H1 (cell line): ENCODE results near the gene CD151. TPM values are rescaled to one million over a fixed set of nuclear protein-coding genes. Genes with fewer than 3 reads are reported as not detected.

Experiments
- CTCF ChIA-PET: fragments of 300-600 bp; sonication (Branson Sonifier 250); formaldehyde crosslinking; loops from one replicate; lab custom pipeline; 2021; ENCODE audit not compliant: partially characterized antibody; lab: Charles Lee
- POLR2A ChIA-PET: fragments of 300-600 bp; sonication (Branson Sonifier 250); formaldehyde crosslinking; loops from one replicate; lab custom pipeline; 2021; ENCODE audit warnings: inconsistent platforms; ENCODE audit not compliant: partially characterized antibody; lab: Charles Lee
- DNase-seq, 2 experiments: peaks; one replicate each; pipeline versions ENCODE4 v3.0.0 to v3.0.0-alpha.2; 2010 to 2022; ENCODE audit warnings: low spot score in 2 of 2, low read depth in 1 of 2, mixed read lengths in 1 of 2
- FAIRE-seq: peaks from 2 replicates; lab custom pipeline; 2011; peaks lifted over from hg19 to GRCh38; lab: Jason Lieb, UNC
- H2AFZ ChIP-seq: 2 replicates; pipeline ENCODE4 v1.8.1; 2012; ENCODE audit warnings: low read length, inconsistent platforms
- H2AK5ac ChIP-seq: 2 replicates; pipeline ENCODE4 v1.6.1; 2013; ENCODE audit warnings: low read depth, low read length
- H2BK120ac ChIP-seq: replicated peaks from 2 replicates; pipeline ENCODE3; 2013; ENCODE audit warnings: low read depth, low read length, inconsistent platforms
- H2BK12ac ChIP-seq: 2 replicates; pipeline ENCODE4 v1.6.1; 2013; ENCODE audit warnings: low read depth, low read length
- H2BK15ac ChIP-seq: 2 replicates; pipeline ENCODE4 v1.6.1; 2013; ENCODE audit warnings: low read length
- H2BK20ac ChIP-seq: 2 replicates; pipeline ENCODE4 v1.6.1; 2013; ENCODE audit warnings: low read length
- H2BK5ac ChIP-seq: 2 replicates; pipeline ENCODE4 v1.6.1; 2013; ENCODE audit warnings: low read depth, low read length
- H3K14ac ChIP-seq: 2 replicates; pipeline ENCODE4 v1.6.1; 2013; ENCODE audit warnings: inconsistent platforms; ENCODE audit not compliant: insufficient read length
- H3K18ac ChIP-seq: 2 replicates; pipeline ENCODE4 v1.6.1; 2013; ENCODE audit warnings: low read length; ENCODE audit errors: extremely low read depth
- H3K23ac ChIP-seq: 2 replicates; pipeline ENCODE4 v1.6.1; 2013; ENCODE audit warnings: inconsistent platforms; ENCODE audit not compliant: insufficient read length
- H3K23me2 ChIP-seq: 2 replicates; pipeline ENCODE4 v1.6.1; 2013; ENCODE audit warnings: low read depth, low read length
- H3K27ac ChIP-seq: 2 replicates; pipeline ENCODE4 v1.6.1; 2011; ENCODE audit warnings: low read depth, low read length, inconsistent platforms
- H3K27me3 ChIP-seq, 4 experiments: replicated peaks in 1 of 4; 1 replicate in 1 of 4; 2 replicates in 3 of 4; pipeline versions ENCODE4 v1.6.1 to v1.8.1; 2011 to 2013; ENCODE audit warnings: low read length in 3 of 4, mild to moderate bottlenecking in 3 of 4, inconsistent platforms in 2 of 4, mixed read lengths in 2 of 4, moderate library complexity in 1 of 4; ENCODE audit not compliant: control insufficient read depth in 3 of 4, insufficient read depth in 3 of 4; ENCODE audit errors: extremely low read depth in 1 of 4
- H3K36me3 ChIP-seq, 4 experiments: 2 replicates each; pipeline versions ENCODE4 v1.6.1 to v1.8.1; 2011 to 2013; ENCODE audit warnings: mild to moderate bottlenecking in 4 of 4, low read length in 3 of 4, moderate library complexity in 2 of 4, control low read depth in 1 of 4, inconsistent platforms in 1 of 4; ENCODE audit not compliant: insufficient read depth in 4 of 4, control insufficient read depth in 2 of 4
- H3K4ac ChIP-seq: replicated peaks from 2 replicates; pipeline ENCODE3; 2013; ENCODE audit warnings: low read length, low read depth, mixed read lengths, inconsistent platforms; ENCODE audit not compliant: insufficient read length
- H3K4me1 ChIP-seq, 4 experiments: replicated peaks in 1 of 4; 1 replicate in 1 of 4; 2 replicates in 3 of 4; pipeline versions ENCODE4 v1.6.1 to v1.8.1; 2011 to 2013; ENCODE audit warnings: low read length in 3 of 4, inconsistent platforms in 2 of 4, mixed read lengths in 1 of 4; ENCODE audit not compliant: insufficient read depth in 4 of 4, control insufficient read depth in 3 of 4
- H3K4me2 ChIP-seq, 2 experiments: 2 replicates each; pipeline versions ENCODE4 v1.6.1 to v1.8.1; 2011 to 2013; ENCODE audit warnings: low read depth in 2 of 2, low read length in 2 of 2, control low read depth in 1 of 2, inconsistent platforms in 1 of 2, mild to moderate bottlenecking in 1 of 2; ENCODE audit not compliant: insufficient read depth in 1 of 2
- H3K4me3 ChIP-seq, 4 experiments: fragments of 200-600, 300-600 bp in 1 of 4; sonication (generic), shearing (Covaris generic), sonication (Bioruptor Twin) in 1 of 4; 2 replicates each; pipeline versions ENCODE4 v1.5.1 to v1.8.1; 2011 to 2016; ENCODE audit warnings: low read length in 4 of 4, low read depth in 3 of 4, control low read depth in 2 of 4, inconsistent platforms in 2 of 4, mild to moderate bottlenecking in 2 of 4, mixed read lengths in 1 of 4, moderate library complexity in 1 of 4; ENCODE audit not compliant: insufficient read depth in 2 of 4; ENCODE audit errors: extremely low read depth in 1 of 4
- H3K56ac ChIP-seq: replicated peaks from 2 replicates; pipeline ENCODE3; 2013; ENCODE audit warnings: low read depth, mild to moderate bottlenecking, mixed read lengths, low read length, inconsistent platforms; ENCODE audit not compliant: insufficient read length
- H3K79me1 ChIP-seq: 2 replicates; pipeline ENCODE4 v1.6.1; 2013; ENCODE audit warnings: low read depth, low read length, control low read depth
- H3K79me2 ChIP-seq, 2 experiments: 2 replicates each; pipeline versions ENCODE4 v1.6.1 to v1.8.1; 2012 to 2013; ENCODE audit warnings: low read length in 2 of 2, mild to moderate bottlenecking in 2 of 2, inconsistent platforms in 1 of 2; ENCODE audit not compliant: insufficient read depth in 2 of 2, control insufficient read depth in 1 of 2
- H3K9ac ChIP-seq, 4 experiments: replicated peaks in 1 of 4; 1 replicate in 1 of 4; 2 replicates in 3 of 4; pipeline versions ENCODE4 v1.6.1 to v1.8.1; 2011 to 2013; ENCODE audit warnings: low read depth in 3 of 4, low read length in 3 of 4, control low read depth in 2 of 4, mild to moderate bottlenecking in 2 of 4, moderate library complexity in 2 of 4, inconsistent platforms in 1 of 4; ENCODE audit errors: extremely low read depth in 1 of 4
- H3K9me3 ChIP-seq, 2 experiments: 2 replicates each; pipeline versions ENCODE4 v1.6.1 to v1.8.1; 2012 to 2013; ENCODE audit warnings: mild to moderate bottlenecking in 2 of 2, moderate library complexity in 2 of 2, control low read depth in 1 of 2, inconsistent platforms in 1 of 2, low read depth in 1 of 2, low read length in 1 of 2, mixed read lengths in 1 of 2; ENCODE audit not compliant: insufficient read depth in 2 of 2
- H4K20me1 ChIP-seq, 2 experiments: replicated peaks in 1 of 2; 2 replicates each; pipeline versions ENCODE3 to v1.8.1; 2011 to 2013; ENCODE audit warnings: inconsistent platforms in 2 of 2, low read length in 2 of 2, mild to moderate bottlenecking in 1 of 2; ENCODE audit not compliant: insufficient read depth in 2 of 2, control insufficient read depth in 1 of 2
- H4K5ac ChIP-seq: 2 replicates; pipeline ENCODE4 v1.6.1; 2013; ENCODE audit warnings: low read length, low read depth, mixed read lengths, inconsistent platforms; ENCODE audit not compliant: insufficient read length
- H4K8ac ChIP-seq: 2 replicates; pipeline ENCODE4 v1.8.0; 2013; ENCODE audit warnings: mild to moderate bottlenecking, moderate library complexity, low read length, inconsistent platforms; ENCODE audit not compliant: insufficient read depth; ENCODE audit errors: extremely low read depth
- H4K91ac ChIP-seq: replicated peaks from 2 replicates; pipeline ENCODE3; 2013; ENCODE audit warnings: low read length, mixed read lengths, inconsistent platforms; ENCODE audit not compliant: insufficient read length
- ASH2L ChIP-seq: fragments of 200-600, 300-600 bp; sonication (generic); IDR thresholded peaks from one replicate; pipeline ENCODE4 v1.7.1; 2017; ENCODE audit warnings: low read length
- GABPA ChIP-seq: IDR thresholded peaks from 2 replicates; pipeline ENCODE4 v1.6.1; 2011; ENCODE audit warnings: mild to moderate bottlenecking, low read length, moderate library complexity, borderline replicate concordance; ENCODE audit not compliant: insufficient read depth
- POLR2A ChIP-seq, 2 experiments: IDR thresholded peaks; 1 replicate in 1 of 2; 2 replicates in 1 of 2; pipeline ENCODE4 v1.6.1; 2011; ENCODE audit warnings: low read depth in 2 of 2, low read length in 2 of 2, mild to moderate bottlenecking in 2 of 2; ENCODE audit errors: control extremely low read depth in 1 of 2
- POLR2AphosphoS5 ChIP-seq: IDR thresholded peaks from 2 replicates; pipeline ENCODE4 v1.6.1; 2011; ENCODE audit warnings: low read depth, low read length
- RNF2 ChIP-seq: fragments of 200-900, 300-1000 bp; sonication (generic); IDR thresholded peaks from 2 replicates; pipeline ENCODE4 v1.7.1; 2016; ENCODE audit warnings: borderline replicate concordance, low read depth, mild to moderate bottlenecking, antibody characterized with exemption, low read length; ENCODE audit not compliant: poor library complexity, severe bottlenecking; ENCODE audit errors: missing control alignments
- SP1 ChIP-seq: IDR thresholded peaks from 2 replicates; pipeline ENCODE4 v1.6.1; 2011; ENCODE audit warnings: low read depth, low read length
- TAF1 ChIP-seq: IDR thresholded peaks from 2 replicates; pipeline ENCODE4 v1.6.1; 2011; ENCODE audit warnings: mild to moderate bottlenecking, low read depth, low read length
- WGBS, 2 experiments: shearing (Covaris generic) in 1 of 2; methylation state at CpG; one replicate each; pipeline versions ENCODE4 v1.1.6 to v1.1.7; 2013 to 2015; ENCODE audit warnings: low lambda C conversion rate in 2 of 2, mixed read lengths in 2 of 2, inconsistent platforms in 1 of 2, low coverage in 1 of 2, missing lambda C conversion rate in 1 of 2; ENCODE audit not compliant: insufficient replicate concordance in 2 of 2, insufficient coverage in 1 of 2, insufficient read length in 1 of 2; ENCODE audit errors: extremely low coverage in 1 of 2, missing lambda C conversion rate in 1 of 2; 5-methylcytosine and 5-hydroxymethylcytosine counted together
- polyA plus RNA-seq, 7 experiments: library from polyadenylated mRNA; depleted of rRNA in 3 of 7; stranded (reverse) in 5 of 7; unstranded in 2 of 7; fragments of >200 nt in 5 of 7; fragments of 200-250 nt in 2 of 7; gene quantifications; 1 replicate in 5 of 7; 2 replicates in 1 of 7; 4 replicates in 1 of 7; pipeline versions ENCODE4 v1.2.1 to v1.2.3, GENCODE V29; 2011 to 2013; ENCODE audit warnings: missing spikeins in 2 of 7, mixed read lengths in 2 of 7
- total RNA-seq: library from RNA; stranded (reverse); fragmentation: NEBNext Ultra II Directional; extraction: Animal tissue kit (Norgen Biotek cat#: 25700); gene quantifications from 2 replicates; pipeline ENCODE4 v1.2.1, GENCODE V29; 2021
- TF ChIP-seq, protein P1 (sequence below): IDR thresholded peaks from 2 replicates; pipeline ENCODE4 v1.6.1; 2011; ENCODE audit warnings: low read depth, mild to moderate bottlenecking, low read length; ENCODE audit not compliant: insufficient read depth

Gene CD151
- total and polyA plus RNA-seq, 2 of the 8 experiments (the other 6 are each of a cell fraction or from before 2014, with no cell fraction given): 101 to 212 TPM

DNA sequence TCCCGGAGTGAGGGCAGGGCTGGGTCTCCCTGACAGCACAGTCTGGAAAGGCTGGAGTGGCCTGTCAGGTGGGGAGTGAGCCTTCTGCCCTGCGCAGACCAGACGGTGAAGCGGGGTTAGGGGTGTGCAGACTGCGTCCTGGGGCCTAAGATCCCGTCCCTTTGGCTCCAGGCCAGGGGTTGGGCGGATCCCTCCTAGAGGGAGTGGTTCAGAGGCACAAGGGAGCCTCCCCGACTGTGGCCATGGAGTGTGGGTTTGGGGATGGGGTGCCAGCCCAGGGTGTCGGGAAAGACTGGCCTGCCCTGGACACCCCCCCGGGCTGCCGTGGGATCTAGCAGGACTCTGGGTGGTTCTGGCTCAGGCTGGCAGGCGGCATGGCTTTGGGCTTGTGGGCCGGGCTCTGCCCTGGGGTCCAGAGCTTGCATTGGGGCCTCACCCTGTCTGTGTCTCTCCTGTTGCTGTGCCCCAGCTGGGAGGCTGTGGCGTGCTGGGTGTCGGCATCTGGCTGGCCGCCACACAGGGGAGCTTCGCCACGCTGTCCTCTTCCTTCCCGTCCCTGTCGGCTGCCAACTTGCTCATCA lies 29.4 kb downstream of the CD151 start:
- WGBS, 2 experiments: 80% methylated on average over 15 of the region's 20 CpGs; no CpG with 5 or more reads in 1 of the 2 experiments
- H3K18ac ChIP-seq: no peak overlapping the region
- no peak overlapping the region for H3K4ac ChIP-seq
- H2BK120ac ChIP-seq: no peak overlapping the region
- H3K4me1 ChIP-seq: peaks cover 0 to 31% (median 23%) of the 10 kb centered on the region in 4 experiments; a peak in 6 of 7 replicates
- H3K27me3 ChIP-seq: peaks cover 0 to 2% (median 0%) of the 10 kb centered on the region in 4 experiments; a peak in 1 of 7 replicates
- POLR2A ChIA-PET: interaction anchor here (1.2 to 13.8 kb wide), 5 partner anchors 9 to 43 kb away, joined by 4 to 234 read pairs (median 10); partner anchors contain the start of genes CD151, POLR2L and TSPAN4
- CTCF ChIA-PET: interaction anchor here (1.6 to 10.5 kb wide), 5 partner anchors 11 to 193 kb away, joined by 4 to 74 read pairs (median 8); partner anchors contain the start of gene TSPAN4
- peaks cover 3% of the 10 kb centered on the region for H3K79me1 ChIP-seq
- H2AK5ac ChIP-seq: no peak overlapping the region
- no peak overlapping the region for H2AFZ ChIP-seq
- no peak overlapping the region for H4K5ac ChIP-seq
- H3K36me3 ChIP-seq: peaks cover 0 to 4% (median 0%) of the 10 kb centered on the region in 4 experiments; a peak in 3 of 8 replicates
- H3K23ac ChIP-seq: no peak overlapping the region
- H2BK12ac ChIP-seq: no peak overlapping the region
- no peak overlapping the region for H4K91ac ChIP-seq
- peak; percentile 40; the same call in 1 of the 2 replicates for TF ChIP-seq GABPA
- TF ChIP-seq POLR2AphosphoS5: peak; percentile 55
- no peak for TF ChIP-seq ASH2L
- peak in 1 of 2 experiments; percentile 64; a peak in 2 of 3 replicates for TF ChIP-seq POLR2A (IDR thresholded peaks at IDR 0.05; ENCODE audit: control extremely low read depth in 1 of 2, low read depth in 2 of 2, low read length in 2 of 2)
- TF ChIP-seq, protein P1, sequence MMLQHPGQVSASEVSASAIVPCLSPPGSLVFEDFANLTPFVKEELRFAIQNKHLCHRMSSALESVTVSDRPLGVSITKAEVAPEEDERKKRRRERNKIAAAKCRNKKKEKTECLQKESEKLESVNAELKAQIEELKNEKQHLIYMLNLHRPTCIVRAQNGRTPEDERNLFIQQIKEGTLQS: no peak
- peak; percentile 82; the same call in 1 of the 2 replicates for TF ChIP-seq SP1
- TF ChIP-seq TAF1: no peak
- no peak for TF ChIP-seq RNF2
- H3K9me3 ChIP-seq: no peaks in the 10 kb centered on the region
- 0 out of 4 replicates have a peak overlapping the region, but pooled peaks have one; percentile 11 to 24 for H3K4me2 ChIP-seq
- peak in 1 of 2 experiments; percentile 68 for DNase-seq
- H4K20me1 ChIP-seq: peaks cover 10 to 47% of the 10 kb centered on the region in 2 experiments
- H3K14ac ChIP-seq: no peak overlapping the region
- no peaks in the 10 kb centered on the region for H3K79me2 ChIP-seq
- no peak overlapping the region for H2BK20ac ChIP-seq
- no peak overlapping the region for H3K27ac ChIP-seq
- no peaks in the 10 kb centered on the region for H3K23me2 ChIP-seq
- no peak overlapping the region; the same call in 1 of the 2 replicates for H2BK5ac ChIP-seq
- no peak overlapping the region; the same call in 1 of the 2 replicates for H4K8ac ChIP-seq
- no peak overlapping the region; a peak in 1 of 7 replicates for H3K9ac ChIP-seq
- no peak overlapping the region for H2BK15ac ChIP-seq
- H3K56ac ChIP-seq: no peak overlapping the region
- no peak for FAIRE-seq
- no peak overlapping the region for H3K4me3 ChIP-seq
